ENCODE data around the gene TBL2. TPM values are rescaled to one million over a fixed set of nuclear protein-coding genes. Genes with fewer than 3 reads are reported as not detected.
"Not testable (repeated sequence)": the region's sequence is repeated elsewhere in the genome, so short reads cannot be mapped to it uniquely, and the experiment has no call there.

Gene TBL2
- total and polyA plus RNA-seq, 7 experiments from 2014 or later = 19.2 to 40.9 (median 29.0) TPM

- no peak overlapping the region for H3K4me3 ChIP-seq (ENCODE audit: low read length)
- H3K9me3 ChIP-seq (ENCODE audit: control insufficient read depth in 2 of 3, low read length in 3 of 3) = no peaks in the 10 kb centered on the region
- DNase-seq (no peak), ATAC-seq (no peak)
- H3K27ac Mint-ChIP-seq = peak overlapping the region in 3 of 9 donors; percentile 25 to 84 (median 60)
- H3K27ac ChIP-seq (ENCODE audit: low read depth, low read length) = no peak overlapping the region
- intact Hi-C loops (cut with micrococcal nuclease) = no loop called here
- H3K27me3 ChIP-seq (ENCODE audit: control insufficient read depth in 2 of 2, insufficient read depth in 2 of 2, low read length in 2 of 2) = no peaks in the 10 kb centered on the region
- peaks cover 6 to 30% (median 7%) of the 10 kb centered on the region in 3 experiments for H3K36me3 ChIP-seq (ENCODE audit: control insufficient read depth in 2 of 3, insufficient read depth in 3 of 3, low read length in 3 of 3)
- peaks cover 7 to 18% of the 10 kb centered on the region in 2 donors for H3K4me1 ChIP-seq (ENCODE audit: control insufficient read depth in 2 of 2, insufficient read depth in 2 of 2, low read length in 2 of 2)
- no peaks in the 10 kb centered on the region for H3K9me3 Mint-ChIP-seq
- peaks cover 12 to 44% (median 33%) of the 10 kb centered on the region in 7 donors for H3K4me1 Mint-ChIP-seq
- CTCF ChIA-PET = interaction anchor here (0.8 kb wide), 1 partner anchor 158 kb away, joined by 3 read pairs; no protein-coding TSS in a partner anchor
- H3K4me3 Mint-ChIP-seq = peak overlapping the region in 1 of 10 donors; percentile 88
- H3K36me3 Mint-ChIP-seq = peaks cover 0 to 22% (median 5%) of the 10 kb centered on the region in 5 donors
- peaks cover 0 to 2% (median 0%) of the 10 kb centered on the region in 5 donors for H3K27me3 Mint-ChIP-seq
- POLR2A ChIA-PET = interaction anchor here (1.6 to 2.4 kb wide), 5 partner anchors 8 to 45 kb away, joined by 8 to 22 read pairs (median 10); partner anchors contain the start of genes BAZ1B, BCL7B and TBL2
These were observed 11.2 kb downstream of the TBL2 start for GRCh38 chr7:73567140-73567539.

- Mint-ChIP-seq H3K4me1 (peaks cover 12 to 44% (median 33%) of the 10 kb centered on the region in 7 donors), H3K4me3 (peak overlapping the region; percentile 70 to 88 (median 81)), H3K27ac (peak overlapping the region; percentile 25 to 92 (median 77)), H3K36me3 (peaks cover 0 to 19% (median 5%) of the 10 kb centered on the region in 5 donors)
- intact Hi-C loops (cut with micrococcal nuclease); H3K9me3 ChIP-seq (ENCODE audit: control insufficient read depth in 2 of 3, low read length in 3 of 3); H3K27me3 Mint-ChIP-seq; H3K9me3 Mint-ChIP-seq; DNase-seq; H3K27me3 ChIP-seq (ENCODE audit: control insufficient read depth in 2 of 2, insufficient read depth in 2 of 2, low read length in 2 of 2): not testable (repeated sequence)
- ChIA-PET POLR2A (interaction anchor here (0.6 to 2.3 kb wide), 6 partner anchors 10 to 45 kb away, joined by 3 to 22 read pairs (median 6); partner anchors contain the start of genes BAZ1B, BCL7B and TBL2), CTCF (interaction anchor here (0.6 to 0.7 kb wide), 3 partner anchors 37 to 70 kb away, joined by 3 read pairs; no protein-coding TSS in a partner anchor)
- ATAC-seq = peak; percentile 42
- H3K36me3 ChIP-seq (ENCODE audit: control insufficient read depth in 2 of 3, insufficient read depth in 3 of 3, low read length in 3 of 3) = peaks cover 6 to 23% (median 7%) of the 10 kb centered on the region in 3 experiments
- peaks cover 7 to 18% of the 10 kb centered on the region in 2 donors for H3K4me1 ChIP-seq (ENCODE audit: control insufficient read depth in 2 of 2, insufficient read depth in 2 of 2, low read length in 2 of 2)
- H3K4me3 ChIP-seq (ENCODE audit: low read length) = peak overlapping the region; percentile 44
- H3K27ac ChIP-seq (ENCODE audit: low read depth, low read length) = peak overlapping the region; percentile 48
These were observed 11.9 kb downstream of the TBL2 start for GRCh38 chr7:73566431-73566830.

GRCh38 chr7:73565675-73566340, 12.6 kb downstream of the TBL2 start:
- peak overlapping the region; percentile 48 for H3K27ac ChIP-seq (ENCODE audit: low read depth, low read length)

GRCh38 chr7:73560109-73560835, 18.1 kb downstream of the TBL2 start:
- peaks cover 0 to 4% (median 0%) of the 10 kb centered on the region in 5 donors for H3K36me3 Mint-ChIP-seq
- no peak overlapping the region for H3K27ac ChIP-seq (ENCODE audit: low read depth, low read length)
- peak overlapping the region in 2 of 9 donors; percentile 25 to 68 for H3K27ac Mint-ChIP-seq
- peaks cover 12 to 19% of the 10 kb centered on the region in 2 donors for H3K4me1 ChIP-seq (ENCODE audit: control insufficient read depth in 2 of 2, insufficient read depth in 2 of 2, low read length in 2 of 2)
- no peak overlapping the region for H3K4me3 ChIP-seq (ENCODE audit: low read length)
- no peak for DNase-seq
- CTCF ChIA-PET = interaction anchor here (0.6 to 0.7 kb wide), 3 partner anchors 8 to 694 kb away, joined by 3 to 4 read pairs (median 3); no protein-coding TSS in a partner anchor
- POLR2A ChIA-PET = interaction anchor here (1.2 to 2.6 kb wide), 4 partner anchors 8 to 38 kb away, joined by 6 to 11 read pairs (median 10); partner anchors contain the start of genes BAZ1B and TBL2
- no peaks in the 10 kb centered on the region for H3K36me3 ChIP-seq (ENCODE audit: control insufficient read depth in 2 of 3, insufficient read depth in 3 of 3, low read length in 3 of 3)
- no peak for ATAC-seq
- no peaks in the 10 kb centered on the region for H3K9me3 ChIP-seq (ENCODE audit: control insufficient read depth in 2 of 3, low read length in 3 of 3)
- H3K27me3 ChIP-seq (ENCODE audit: control insufficient read depth in 2 of 2, insufficient read depth in 2 of 2, low read length in 2 of 2) = no peaks in the 10 kb centered on the region
- H3K9me3 Mint-ChIP-seq = peaks cover 0 to 4% (median 0%) of the 10 kb centered on the region in 11 donors
- H3K27me3 Mint-ChIP-seq = peaks cover 0 to 2% (median 0%) of the 10 kb centered on the region in 5 donors
- peaks cover 13 to 27% (median 19%) of the 10 kb centered on the region in 7 donors for H3K4me1 Mint-ChIP-seq
- peak overlapping the region in 2 of 10 donors; percentile 13 to 29 for H3K4me3 Mint-ChIP-seq
- intact Hi-C loops (cut with micrococcal nuclease) = no loop called here

More at GRCh38 chr7:73565675-73566340, 12.6 kb downstream of the TBL2 start:
- peak overlapping the region; percentile 25 to 92 (median 77) for H3K27ac Mint-ChIP-seq
- no peak for DNase-seq
- peaks cover 4 to 17% (median 6%) of the 10 kb centered on the region in 3 experiments for H3K36me3 ChIP-seq (ENCODE audit: control insufficient read depth in 2 of 3, insufficient read depth in 3 of 3, low read length in 3 of 3)
- ChIA-PET POLR2A (interaction anchor here (0.6 to 2.3 kb wide), 7 partner anchors 9 to 44 kb away, joined by 3 to 22 read pairs (median 3); partner anchors contain the start of genes BAZ1B, BCL7B and TBL2), CTCF (interaction anchor here (0.6 to 0.7 kb wide), 2 partner anchors 39 to 71 kb away, joined by 3 read pairs; no protein-coding TSS in a partner anchor)
- H3K27me3 Mint-ChIP-seq = peaks cover 0 to 2% (median 0%) of the 10 kb centered on the region in 5 donors
- peaks cover 0 to 15% (median 5%) of the 10 kb centered on the region in 5 donors for H3K36me3 Mint-ChIP-seq
- H3K4me1 ChIP-seq (ENCODE audit: control insufficient read depth in 2 of 2, insufficient read depth in 2 of 2, low read length in 2 of 2) = peaks cover 7 to 18% of the 10 kb centered on the region in 2 donors
- peak overlapping the region; percentile 70 to 88 (median 81) for H3K4me3 Mint-ChIP-seq
- ATAC-seq = peak; percentile 46
- H3K4me3 ChIP-seq (ENCODE audit: low read length) = peak overlapping the region; percentile 44
- H3K27me3 ChIP-seq (ENCODE audit: control insufficient read depth in 2 of 2, insufficient read depth in 2 of 2, low read length in 2 of 2) = no peaks in the 10 kb centered on the region
- intact Hi-C loops (cut with micrococcal nuclease) = no loop called here
- no peaks in the 10 kb centered on the region for H3K9me3 ChIP-seq (ENCODE audit: control insufficient read depth in 2 of 3, low read length in 3 of 3)
- H3K9me3 Mint-ChIP-seq = no peaks in the 10 kb centered on the region
- H3K4me1 Mint-ChIP-seq = peaks cover 12 to 44% (median 33%) of the 10 kb centered on the region in 7 donors

- POLR2A ChIA-PET = interaction anchor here (0.6 to 4.4 kb wide), 10 partner anchors 8 to 71 kb away, joined by 3 to 46 read pairs (median 6); partner anchors contain the start of genes BAZ1B and TBL2
- CTCF ChIA-PET = no interaction called here
- intact Hi-C loops (cut with micrococcal nuclease) = loop anchor here (1.0 to 10.0 kb wide), 8 partner anchors 21 to 1967 kb away; partner anchors contain the start of genes ABHD11 (in 2 of the 2), BAZ1B (in 2 of the 2), POM121 (in 1 of the 2) and RFC2 (in 1 of the 2)
These were observed 20.8 kb downstream of the TBL2 start, which contains the start of gene BCL7B for GRCh38 chr7:73557397-73558257. Gene BCL7B, minus strand, starts transcription at chr7:73557690. Its CDS starts 112 bp downstream, at chr7:73557578.

More at GRCh38 chr7:73557397-73558257, 20.8 kb downstream of the TBL2 start, which contains the start of gene BCL7B:
- H3K9me3 ChIP-seq (ENCODE audit: control insufficient read depth in 2 of 3, low read length in 3 of 3) = no peaks in the 10 kb centered on the region
- peak within 1 kb of the TSS; percentile 93 to 99 (median 98) for H3K27ac Mint-ChIP-seq
- H3K36me3 ChIP-seq (ENCODE audit: control insufficient read depth in 2 of 3, insufficient read depth in 3 of 3, low read length in 3 of 3) = peaks cover 0 to 4% (median 4%) of the 10 kb centered on the region in 3 experiments
- H3K27ac ChIP-seq (ENCODE audit: low read depth, low read length) = peak within 1 kb of the TSS; percentile 100
- peak within 1 kb of the TSS; percentile 81 for H3K4me3 ChIP-seq (ENCODE audit: low read length)
- peaks cover 18 to 38% (median 30%) of the 10 kb centered on the region in 7 donors for H3K4me1 Mint-ChIP-seq
- peaks cover 0 to 7% (median 3%) of the 10 kb centered on the region in 5 donors for H3K36me3 Mint-ChIP-seq
- H3K4me1 ChIP-seq (ENCODE audit: control insufficient read depth in 2 of 2, insufficient read depth in 2 of 2, low read length in 2 of 2) = peaks cover 17 to 23% of the 10 kb centered on the region in 2 donors
- peak; percentile 77 for ATAC-seq
- H3K9me3 Mint-ChIP-seq = peaks cover 0 to 4% (median 0%) of the 10 kb centered on the region in 11 donors
- DNase-seq = peak; percentile 74 to 88 (median 84)
- no peaks in the 10 kb centered on the region for H3K27me3 ChIP-seq (ENCODE audit: control insufficient read depth in 2 of 2, insufficient read depth in 2 of 2, low read length in 2 of 2)
- H3K4me3 Mint-ChIP-seq = peak within 1 kb of the TSS; percentile 88 to 99 (median 94)
- peaks cover 0 to 2% (median 0%) of the 10 kb centered on the region in 5 donors for H3K27me3 Mint-ChIP-seq
